ENCODE results near the gene DLX3.

Gene DLX3

GRCh38 chr17:49994085-49995054 lies 654 bp downstream of the DLX3 start:
- DNase-seq = no peak

GRCh38 chr17:49993423-49994060 lies 1.5 kb downstream of the DLX3 start:
- in situ Hi-C loops (cut with MboI; ENCODE audit: low pct_unique_long_range_greater_than_20kb, low sequenced_read_pairs) = loop anchor here (25.0 kb wide), 1 partner anchor 431 kb away; no protein-coding TSS in a partner anchor
- no peak for DNase-seq

More at GRCh38 chr17:49994085-49995054, 654 bp downstream of the DLX3 start:
- in situ Hi-C loops (cut with MboI; ENCODE audit: low pct_unique_long_range_greater_than_20kb, low sequenced_read_pairs) = loop anchor here (25.0 kb wide), 1 partner anchor 432 kb away; no protein-coding TSS in a partner anchor

- DNase-seq = no peak
- in situ Hi-C loops (cut with MboI; ENCODE audit: low pct_unique_long_range_greater_than_20kb, low sequenced_read_pairs) = loop anchor here (25.0 kb wide), 1 partner anchor 431 kb away; no protein-coding TSS in a partner anchor
Measured at GRCh38 chr17:49992933-49993422, 2.0 kb downstream of the DLX3 start.

- no peak for DNase-seq
- in situ Hi-C loops (cut with MboI; ENCODE audit: low pct_unique_long_range_greater_than_20kb, low sequenced_read_pairs) = loop anchor here (25.0 kb wide), 1 partner anchor 430 kb away; no protein-coding TSS in a partner anchor
Measured at GRCh38 chr17:49992191-49992932, 2.7 kb downstream of the DLX3 start.

- in situ Hi-C loops (cut with MboI; ENCODE audit: low pct_unique_long_range_greater_than_20kb, low sequenced_read_pairs) = loop anchor here (25.0 kb wide), 1 partner anchor 429 kb away; no protein-coding TSS in a partner anchor
- DNase-seq = no peak
Measured at GRCh38 chr17:49991409-49991808, 3.6 kb downstream of the DLX3 start.

GRCh38 chr17:49990921-49991320 lies 4.1 kb downstream of the DLX3 start:
- in situ Hi-C loops (cut with MboI; ENCODE audit: low pct_unique_long_range_greater_than_20kb, low sequenced_read_pairs) = loop anchor here (25.0 kb wide), 1 partner anchor 429 kb away; no protein-coding TSS in a partner anchor
- DNase-seq = no peak

- in situ Hi-C loops (cut with MboI; ENCODE audit: low pct_unique_long_range_greater_than_20kb, low sequenced_read_pairs) = loop anchor here (25.0 kb wide), 1 partner anchor 428 kb away; no protein-coding TSS in a partner anchor
- no peak for DNase-seq
Measured at GRCh38 chr17:49990331-49990730, 4.7 kb downstream of the DLX3 start.

GRCh38 chr17:49989518-49989880 lies 5.5 kb downstream of the DLX3 start:
- in situ Hi-C loops (cut with MboI; ENCODE audit: low pct_unique_long_range_greater_than_20kb, low sequenced_read_pairs) = loop anchor here (25.0 kb wide), 1 partner anchor 427 kb away; no protein-coding TSS in a partner anchor
- no peak for DNase-seq

- in situ Hi-C loops (cut with MboI; ENCODE audit: low pct_unique_long_range_greater_than_20kb, low sequenced_read_pairs) = loop anchor here (25.0 kb wide), 1 partner anchor 426 kb away; no protein-coding TSS in a partner anchor
- peak; percentile 68 for DNase-seq
Measured at GRCh38 chr17:49987681-49988441, 7.2 kb downstream of the DLX3 start.

GRCh38 chr17:49987290-49987585 lies 7.8 kb downstream of the DLX3 start:
- DNase-seq = no peak
- in situ Hi-C loops (cut with MboI; ENCODE audit: low pct_unique_long_range_greater_than_20kb, low sequenced_read_pairs) = loop anchor here (25.0 kb wide), 1 partner anchor 425 kb away; no protein-coding TSS in a partner anchor

GRCh38 chr17:49986396-49987289 lies 8.4 kb downstream of the DLX3 start:
- in situ Hi-C loops (cut with MboI; ENCODE audit: low pct_unique_long_range_greater_than_20kb, low sequenced_read_pairs) = loop anchor here (25.0 kb wide), 1 partner anchor 424 kb away; no protein-coding TSS in a partner anchor
- DNase-seq = no peak

GRCh38 chr17:49985310-49985990 lies 9.6 kb downstream of the DLX3 start:
- in situ Hi-C loops (cut with MboI; ENCODE audit: low pct_unique_long_range_greater_than_20kb, low sequenced_read_pairs) = loop anchor here (25.0 kb wide), 1 partner anchor 423 kb away; no protein-coding TSS in a partner anchor
- DNase-seq = no peak

GRCh38 chr17:49984776-49985175 lies 10.2 kb downstream of the DLX3 start:
- DNase-seq = no peak

GRCh38 chr17:49984283-49984682 lies 10.7 kb downstream of the DLX3 start:
- no peak for DNase-seq
- in situ Hi-C loops (cut with MboI; ENCODE audit: low pct_unique_long_range_greater_than_20kb, low sequenced_read_pairs) = loop anchor here (25.0 kb wide), 1 partner anchor 422 kb away; no protein-coding TSS in a partner anchor

More at GRCh38 chr17:49984776-49985175, 10.2 kb downstream of the DLX3 start:
- in situ Hi-C loops (cut with MboI; ENCODE audit: low pct_unique_long_range_greater_than_20kb, low sequenced_read_pairs) = loop anchor here (25.0 kb wide), 1 partner anchor 422 kb away; no protein-coding TSS in a partner anchor

GRCh38 chr17:49980703-49981197 lies 14.3 kb downstream of the DLX3 start:
- in situ Hi-C loops (cut with MboI; ENCODE audit: low pct_unique_long_range_greater_than_20kb, low sequenced_read_pairs) = loop anchor here (25.0 kb wide), 1 partner anchor 418 kb away; no protein-coding TSS in a partner anchor
- DNase-seq = no peak
